HG03175 (cell line): ENCODE results near the gene KRT6A.
"Not testable (repeated sequence)": the region's sequence is repeated elsewhere in the genome, so short reads cannot be mapped to it uniquely, and the experiment has no call there.

Source experiments
- ATAC-seq: cut with Tn5 transposase; IDR thresholded peaks from one replicate; pipeline ENCODE4 v1.9.1; 2021; ENCODE audit warnings: mild to moderate bottlenecking, moderate library complexity; ENCODE audit not compliant: unreplicated experiment

Gene KRT6A

GRCh38 chr12:52474212-52474611 lies 18.8 kb downstream of the KRT6A start:
- no peak for ATAC-seq

GRCh38 chr12:52473768-52474167 lies 19.3 kb downstream of the KRT6A start, which contains the start of gene KRT6C:
Gene KRT6C, minus strand, starts transcription at chr12:52473805. Its CDS starts 68 bp downstream, at chr12:52473737.
- ATAC-seq, result no peak

GRCh38 chr12:52469853-52470252 lies 23.2 kb downstream of the KRT6A start:
- ATAC-seq, result no peak

GRCh38 chr12:52464897-52465296 lies 28.2 kb downstream of the KRT6A start:
- no peak for ATAC-seq

GRCh38 chr12:52461693-52462092 lies 31.4 kb downstream of the KRT6A start:
- ATAC-seq, result no peak

- ATAC-seq, result no peak
Observed at GRCh38 chr12:52458861-52459260, 34.2 kb downstream of the KRT6A start.

GRCh38 chr12:52455821-52456220 lies 37.2 kb downstream of the KRT6A start:
- no peak for ATAC-seq

- ATAC-seq, result no peak
Observed at GRCh38 chr12:52454411-52455201, 38.5 kb downstream of the KRT6A start.

GRCh38 chr12:52452101-52452500 lies 41.0 kb downstream of the KRT6A start, which contains the start of gene KRT6B:
Gene KRT6B, minus strand, starts transcription at chr12:52452146. Its CDS starts 68 bp downstream, at chr12:52452078.
- ATAC-seq, result no peak

- no peak for ATAC-seq
Observed at GRCh38 chr12:52448228-52448627, 44.8 kb downstream of the KRT6A start.

GRCh38 chr12:52447196-52447595 lies 45.9 kb downstream of the KRT6A start:
- not testable (repeated sequence) for ATAC-seq

GRCh38 chr12:52446367-52447045 lies 46.6 kb downstream of the KRT6A start:
- ATAC-seq, result no peak

GRCh38 chr12:52445876-52446275 lies 47.2 kb downstream of the KRT6A start:
- ATAC-seq, result no peak

- ATAC-seq, result no peak
Observed at GRCh38 chr12:52444647-52445595, 48.1 kb downstream of the KRT6A start.

- ATAC-seq, result no peak
Observed at GRCh38 chr12:52443966-52444365, 49.1 kb downstream of the KRT6A start.

GRCh38 chr12:52442600-52443061 lies 50.4 kb downstream of the KRT6A start:
- no peak for ATAC-seq

- no peak for ATAC-seq
Observed at GRCh38 chr12:52441320-52441911, 51.6 kb downstream of the KRT6A start.

GRCh38 chr12:52440821-52441319 lies 52.2 kb downstream of the KRT6A start:
- ATAC-seq, result no peak

- no peak for ATAC-seq
Observed at GRCh38 chr12:52439845-52440244, 53.2 kb downstream of the KRT6A start.

- ATAC-seq, result no peak
Observed at GRCh38 chr12:52439420-52439819, 53.6 kb downstream of the KRT6A start.
